Measurements from ENCODE around the gene THAP7.
A peak's percentile ranks its signal among the peaks of the same experiment; 100 is the strongest.

THAP7 gene

GRCh38 chr22:20993304-20994127 lies 8.4 kb downstream of the THAP7 start:
- no peak for DNase-seq (ENCODE audit: low spot score)

GRCh38 chr22:20992456-20993303 lies 9.2 kb downstream of the THAP7 start:
- DNase-seq (ENCODE audit: low spot score) = no peak

GRCh38 chr22:20992056-20992442 lies 9.9 kb downstream of the THAP7 start:
- DNase-seq (ENCODE audit: low spot score) = no peak

GRCh38 chr22:20991252-20992055 lies 10.5 kb downstream of the THAP7 start:
- no peak for DNase-seq (ENCODE audit: low spot score)

GRCh38 chr22:20990184-20991180 lies 11.4 kb downstream of the THAP7 start:
- no peak for DNase-seq (ENCODE audit: low spot score)

- no peak for DNase-seq (ENCODE audit: low spot score)
Measured at GRCh38 chr22:20989323-20990138, 12.4 kb downstream of the THAP7 start.

GRCh38 chr22:20988573-20989322 lies 13.2 kb downstream of the THAP7 start:
- no peak for DNase-seq (ENCODE audit: low spot score)

- DNase-seq (ENCODE audit: low spot score) = no peak
Measured at GRCh38 chr22:20987375-20987774, 14.5 kb downstream of the THAP7 start.

GRCh38 chr22:20986365-20986764 lies 15.6 kb downstream of the THAP7 start:
- DNase-seq (ENCODE audit: low spot score) = no peak

- DNase-seq (ENCODE audit: low spot score) = no peak
Measured at GRCh38 chr22:20985720-20986119, 16.2 kb downstream of the THAP7 start.

- DNase-seq (ENCODE audit: low spot score) = no peak
Measured at GRCh38 chr22:20983081-20983771, 18.7 kb downstream of the THAP7 start.

GRCh38 chr22:20982563-20982882 lies 19.4 kb downstream of the THAP7 start:
- no peak for DNase-seq (ENCODE audit: low spot score)

- peak; percentile 90 for DNase-seq (ENCODE audit: low spot score)
Measured at GRCh38 chr22:20981787-20982562, 19.9 kb downstream of the THAP7 start, which contains the start of gene LZTR1. LZTR1 (plus strand) TSS chr22:20982297; CDS start chr22:20982372, 75 bp downstream.

GRCh38 chr22:20980938-20981722 lies 20.8 kb downstream of the THAP7 start:
- DNase-seq (ENCODE audit: low spot score) = no peak

- DNase-seq (ENCODE audit: low spot score) = no peak
Measured at GRCh38 chr22:20980523-20980922, 21.4 kb downstream of the THAP7 start.

GRCh38 chr22:20979940-20980453 lies 21.9 kb downstream of the THAP7 start:
- DNase-seq (ENCODE audit: low spot score) = no peak

- DNase-seq (ENCODE audit: low spot score) = peak; percentile 93
Measured at GRCh38 chr22:20979243-20979809, 22.6 kb downstream of the THAP7 start.

All from ecto neural progenitor cell (in vitro differentiated cells).